GM12874 (cell line): ENCODE measurements around the gene PPP1R12B.

Experiments
- TF ChIP-seq, protein P1 (sequence below): IDR thresholded peaks from 2 replicates; pipeline ENCODE4 v1.5.1; 2011; ENCODE audit warnings: low read depth, mild to moderate bottlenecking, control low read depth, low read length, moderate library complexity; ENCODE audit not compliant: insufficient read depth

Gene PPP1R12B

DNA sequence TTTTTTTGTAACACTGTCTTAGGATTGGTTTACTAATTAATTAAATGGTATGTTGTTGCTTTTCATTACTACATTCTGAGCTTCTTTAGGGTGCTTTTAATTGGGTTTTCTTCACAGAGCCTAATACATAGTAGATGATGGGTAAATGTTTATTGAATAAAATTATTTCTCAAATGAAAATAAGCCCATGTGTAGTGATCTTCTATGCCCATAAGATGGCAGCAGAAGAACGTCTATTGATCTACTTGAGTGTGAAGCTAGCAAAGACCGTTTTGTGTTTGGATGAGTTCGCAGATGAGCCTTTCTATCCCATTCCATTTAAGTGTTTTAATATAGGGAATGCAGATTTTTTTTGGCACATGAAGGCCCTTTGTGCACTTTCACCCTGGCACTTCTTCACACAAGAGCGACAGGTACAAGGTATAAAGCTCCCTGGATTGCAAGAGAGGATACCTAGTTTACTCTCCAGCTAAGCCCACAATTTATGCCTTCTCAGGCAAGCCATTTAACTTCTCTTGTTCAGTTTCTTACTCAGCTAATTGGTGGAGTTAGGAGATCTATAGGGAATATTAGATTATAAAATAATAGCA lies 115.7 kb downstream of the PPP1R12B start:
- TF ChIP-seq, protein P1, sequence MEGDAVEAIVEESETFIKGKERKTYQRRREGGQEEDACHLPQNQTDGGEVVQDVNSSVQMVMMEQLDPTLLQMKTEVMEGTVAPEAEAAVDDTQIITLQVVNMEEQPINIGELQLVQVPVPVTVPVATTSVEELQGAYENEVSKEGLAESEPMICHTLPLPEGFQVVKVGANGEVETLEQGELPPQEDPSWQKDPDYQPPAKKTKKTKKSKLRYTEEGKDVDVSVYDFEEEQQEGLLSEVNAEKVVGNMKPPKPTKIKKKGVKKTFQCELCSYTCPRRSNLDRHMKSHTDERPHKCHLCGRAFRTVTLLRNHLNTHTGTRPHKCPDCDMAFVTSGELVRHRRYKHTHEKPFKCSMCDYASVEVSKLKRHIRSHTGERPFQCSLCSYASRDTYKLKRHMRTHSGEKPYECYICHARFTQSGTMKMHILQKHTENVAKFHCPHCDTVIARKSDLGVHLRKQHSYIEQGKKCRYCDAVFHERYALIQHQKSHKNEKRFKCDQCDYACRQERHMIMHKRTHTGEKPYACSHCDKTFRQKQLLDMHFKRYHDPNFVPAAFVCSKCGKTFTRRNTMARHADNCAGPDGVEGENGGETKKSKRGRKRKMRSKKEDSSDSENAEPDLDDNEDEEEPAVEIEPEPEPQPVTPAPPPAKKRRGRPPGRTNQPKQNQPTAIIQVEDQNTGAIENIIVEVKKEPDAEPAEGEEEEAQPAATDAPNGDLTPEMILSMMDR: peak; percentile 15; the same call in 1 of the 2 replicates

DNA sequence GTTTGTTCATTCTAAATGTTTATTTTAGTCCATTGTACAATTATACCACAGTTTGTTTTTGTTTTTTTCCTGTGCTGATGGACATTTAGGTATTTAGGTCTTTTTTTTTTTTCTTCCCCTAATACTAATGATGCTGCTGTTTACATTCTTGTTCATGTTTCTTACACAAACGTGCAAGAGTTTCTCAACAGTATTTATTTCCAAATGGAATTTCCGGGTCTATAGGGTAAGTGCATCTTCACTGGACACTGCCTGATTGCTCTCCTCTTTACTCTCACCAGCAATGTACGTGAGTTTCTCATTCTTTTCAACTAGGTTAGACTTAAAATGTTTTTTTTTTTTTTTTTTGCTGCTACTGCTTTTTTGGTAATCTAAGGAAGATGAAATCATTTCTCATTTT lies 122.7 kb downstream of the PPP1R12B start:
- TF ChIP-seq, protein P1: no peak

DNA sequence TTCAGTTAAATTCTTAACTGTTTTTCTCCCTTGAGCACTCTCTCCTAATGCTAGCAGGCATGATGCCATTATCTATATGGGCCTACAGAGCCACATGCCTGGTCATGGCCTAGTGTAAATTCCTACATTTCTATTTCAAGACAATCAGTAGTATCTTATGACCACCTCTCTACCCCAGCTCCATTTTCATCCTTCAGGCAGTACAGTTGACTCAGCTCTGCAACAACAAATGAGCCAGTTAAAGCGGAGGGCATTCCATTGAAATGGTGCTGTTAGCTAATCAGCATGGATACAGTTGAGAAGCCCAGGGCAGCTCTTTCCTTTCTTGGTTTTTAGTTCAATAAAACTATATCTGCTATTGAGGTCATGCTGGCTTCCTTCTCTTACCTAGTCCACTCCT lies 150.0 kb downstream of the PPP1R12B start:
- TF ChIP-seq, protein P1: no peak

DNA sequence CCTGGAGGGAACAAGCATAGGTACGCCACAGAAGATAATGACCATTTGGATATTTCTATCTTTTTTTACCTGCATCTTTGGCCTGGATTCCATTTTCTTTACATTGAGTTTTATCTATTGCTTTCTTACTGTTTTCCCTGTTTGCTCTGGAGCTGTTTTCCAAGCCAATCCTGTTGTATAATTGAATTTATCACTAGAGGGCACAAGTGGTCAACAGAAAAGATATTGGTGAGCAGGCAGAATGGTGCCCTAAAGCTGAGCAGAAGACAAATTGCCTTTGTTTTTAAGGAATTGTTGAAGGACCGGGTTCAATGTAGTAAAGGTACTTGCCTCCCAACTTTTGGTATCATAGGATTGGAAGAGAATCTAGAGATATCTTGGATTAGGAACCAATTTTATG lies 152.8 kb downstream of the PPP1R12B start:
- TF ChIP-seq, protein P1: 0 out of 2 replicates have a peak, but pooled peaks have one; percentile 26

DNA sequence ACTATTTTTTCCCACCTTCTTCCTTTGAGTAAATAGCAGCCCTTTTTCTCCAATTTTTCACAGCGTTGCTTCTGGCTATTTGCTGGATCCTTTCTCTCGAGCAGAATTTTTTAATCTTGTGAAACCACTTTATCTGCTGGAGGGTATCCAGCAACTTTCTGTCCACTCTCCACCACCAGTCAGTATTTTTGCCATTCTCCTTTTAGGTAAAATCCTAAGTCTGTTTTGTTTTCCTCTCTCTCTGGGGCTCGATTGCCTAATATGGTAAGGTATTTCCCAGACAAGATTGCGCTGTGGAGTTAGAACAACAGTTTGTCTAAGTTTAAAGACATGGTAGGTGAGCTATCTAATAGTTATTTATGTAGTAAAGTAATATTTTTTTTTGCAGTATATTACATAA lies 156.9 kb downstream of the PPP1R12B start:
- TF ChIP-seq, protein P1: no peak

DNA sequence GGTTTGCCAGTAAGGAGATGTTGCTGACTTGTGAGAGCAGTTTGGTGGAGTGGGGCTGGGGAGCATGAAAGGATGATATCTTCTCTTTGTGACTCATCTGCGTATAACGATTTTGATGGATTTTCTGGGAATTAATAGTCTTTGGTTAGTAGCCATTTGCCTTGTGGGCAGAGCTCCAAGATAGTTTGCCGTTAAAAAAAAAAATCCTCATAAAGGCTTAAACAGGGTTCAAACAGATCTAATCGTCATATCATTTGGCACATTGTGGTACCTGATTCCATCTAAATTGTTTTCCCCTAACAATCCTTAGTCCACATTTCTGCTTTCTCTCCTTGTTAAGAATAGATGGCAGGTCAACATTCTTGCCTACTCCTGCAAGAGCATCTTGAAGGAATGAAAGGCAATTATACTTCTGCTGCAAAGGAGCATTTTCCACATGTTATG lies 168.0 kb downstream of the PPP1R12B start:
- TF ChIP-seq, protein P1: no peak

DNA sequence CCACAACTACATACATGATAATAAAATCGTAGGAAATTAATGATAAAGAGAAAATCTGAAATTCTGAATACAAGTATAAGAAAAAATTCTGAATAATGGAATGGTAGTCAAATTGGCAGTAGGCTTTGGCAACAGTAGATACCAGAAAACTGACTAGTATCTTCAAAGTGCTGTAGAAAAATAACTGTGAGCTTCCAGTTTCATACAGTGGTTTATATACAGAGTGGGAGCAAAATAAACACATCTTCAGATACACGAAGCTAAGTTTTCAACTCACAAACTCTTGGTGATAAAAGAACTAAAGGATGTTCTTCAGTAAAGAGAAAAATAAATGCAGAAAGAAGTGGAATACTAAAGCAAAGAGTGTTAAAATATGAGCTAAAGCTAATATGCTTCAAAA lies 173.4 kb downstream of the PPP1R12B start:
- TF ChIP-seq, protein P1: no peak
